GM12878 (cell line): ENCODE data around the gene CANX. TPM values are rescaled to one million over a fixed set of nuclear protein-coding genes. Genes with fewer than 3 reads are reported as not detected.
A peak's percentile ranks its signal among the peaks of the same experiment; 100 is the strongest.
"Not testable (repeated sequence)": the region's sequence is repeated elsewhere in the genome, so short reads cannot be mapped to it uniquely, and the experiment has no call there.

Experiments used
- ATAC-seq: fragments of 200-7000 bp; cut with Tn5 transposase; 3 replicates; pipeline ENCODE4 v1.9.1; 2020; ENCODE audit warnings: mild to moderate bottlenecking, moderate library complexity
- BruUV-seq: library from RNA; stranded (reverse); fragments of 400-500 nt; replicated peaks from 2 replicates; lab custom pipeline; 2021; lab: Mats Ljungman, UMichigan
- CTCF ChIA-PET: fragments of 300-600 bp; sonication (Branson Sonifier 250); formaldehyde crosslinking; extraction: SDS; loops from one replicate; lab custom pipeline; 2021; ENCODE audit warnings: inconsistent platforms; lab: Yijun Ruan, JAX
- POLR2A ChIA-PET: fragments of 350-600 bp; formaldehyde crosslinking; extraction: SDS; loops from one replicate; lab custom pipeline; 2021; ENCODE audit warnings: inconsistent platforms; lab: Charles Lee
- RAD21 ChIA-PET: fragments of 300-600 bp; sonication (Branson Sonifier 250); formaldehyde crosslinking; loops from one replicate; lab custom pipeline; 2023; ENCODE audit warnings: antibody characterized with exemption; ENCODE audit not compliant: unreplicated experiment; lab: Charles Lee
- SMC1A ChIA-PET: fragments of 300-600 bp; sonication (Branson Sonifier 250); formaldehyde crosslinking; loops from one replicate; lab custom pipeline; 2023; ENCODE audit not compliant: unreplicated experiment, uncharacterized antibody; lab: Charles Lee
- DNase-seq: peaks from one replicate; pipeline ENCODE4 v3.0.0-alpha.2; 2011; ENCODE audit warnings: low read depth, low spot score
- FAIRE-seq: peaks from 3 replicates; lab custom pipeline; 2011; peaks lifted over from hg19 to GRCh38; lab: Jason Lieb, UNC
- H2AFZ ChIP-seq: 2 replicates; pipeline ENCODE4 v1.6.0; 2011; ENCODE audit warnings: low read depth, low read length, control low read depth; ENCODE audit not compliant: control insufficient read depth
- H3K27ac ChIP-seq: 2 replicates; pipeline ENCODE4 v1.5.1; 2011; ENCODE audit warnings: control low read depth; ENCODE audit not compliant: control insufficient read depth, insufficient read depth
- H3K27me3 ChIP-seq, 2 experiments: replicated peaks in 1 of 2; 2 replicates each; pipeline versions ENCODE4 v1.6.0 to v1.6.1; 2011; ENCODE audit warnings: low read length in 1 of 2; ENCODE audit not compliant: control insufficient read depth in 2 of 2, insufficient read depth in 2 of 2
- H3K36me3 ChIP-seq, 2 experiments: 2 replicates each; pipeline ENCODE4 v1.5.1; 2011; ENCODE audit warnings: low read length in 1 of 2; ENCODE audit not compliant: control insufficient read depth in 2 of 2, insufficient read depth in 2 of 2
- H3K4me1 ChIP-seq: 2 replicates; pipeline ENCODE4 v1.6.1; 2011; ENCODE audit warnings: mild to moderate bottlenecking, low read length, moderate library complexity, mixed read lengths; ENCODE audit not compliant: control insufficient read depth, insufficient read depth
- H3K4me2 ChIP-seq: 2 replicates; pipeline ENCODE4 v1.6.0; 2011; ENCODE audit warnings: control low read depth; ENCODE audit not compliant: control insufficient read depth, insufficient read depth
- H3K4me3 ChIP-seq: fragments of 200-600 bp; sonication (generic); 2 replicates; pipeline ENCODE4 v1.5.1; 2016
- H3K79me2 ChIP-seq: 2 replicates; pipeline ENCODE4 v1.6.0; 2011; ENCODE audit warnings: low read length; ENCODE audit not compliant: control insufficient read depth, insufficient read depth
- H3K9ac ChIP-seq: 2 replicates; pipeline ENCODE4 v1.8.0; 2011; ENCODE audit warnings: low read length, control low read depth, mixed read lengths; ENCODE audit not compliant: control insufficient read depth, insufficient read depth
- H3K9me3 ChIP-seq: replicated peaks from 3 replicates; pipeline ENCODE4 v1.5.1; 2011; ENCODE audit warnings: mild to moderate bottlenecking, low read length; ENCODE audit not compliant: control insufficient read depth, insufficient read depth
- H4K20me1 ChIP-seq: 2 replicates; pipeline ENCODE4 v1.6.0; 2011; ENCODE audit not compliant: control insufficient read depth, insufficient read depth
- WGBS: methylation state at CpG from one replicate; pipeline ENCODE4 v1.1.6; 2016; ENCODE audit warnings: low lambda C conversion rate; ENCODE audit not compliant: insufficient replicate concordance, insufficient coverage; ENCODE audit errors: missing lambda C conversion rate; 5-methylcytosine and 5-hydroxymethylcytosine counted together
- in situ Hi-C: fragments of 300-500 bp; cut with MboI; formaldehyde crosslinking; loops from 9 replicates; pipeline ENCODE4 v1.14.3; 2018; ENCODE audit warnings: mixed read lengths
- intact Hi-C: fragments of 100-400 bp; cut with micrococcal nuclease; formaldehyde crosslinking; loops from one replicate; pipeline ENCODE4 v1.14.2; 2022; ENCODE audit not compliant: unreplicated experiment
- polyA plus RNA-seq, 11 experiments: library from polyadenylated mRNA; depleted of rRNA in 4 of 11; unstranded in 6 of 11; stranded (reverse) in 5 of 11; fragments of >200 nt; fragmentation: Nextera tagmentation in 4 of 11; fragmentation: Illumina TruSeq in 1 of 11; extraction: Ambion mirVana in 4 of 11; extraction: Trizol in 1 of 11; gene quantifications; 1 replicate in 1 of 11; 2 replicates in 10 of 11; pipeline versions ENCODE4 v1.2.1 to v1.2.3, GENCODE V29; 2011 to 2016; ENCODE audit warnings: inconsistent platforms in 2 of 11, missing spikeins in 2 of 11, low read depth in 1 of 11
- total RNA-seq, 4 experiments: library from RNA; depleted of rRNA in 3 of 4; stranded (reverse); fragments of >200 nt in 3 of 4; fragmentation: Illumina TruSeq in 1 of 4; extraction: Trizol in 1 of 4; gene quantifications; 2 replicates each; pipeline versions ENCODE4 v1.2.1 to v1.2.3, GENCODE V29; 2013 to 2021
- TF ChIP-seq, protein P1 (sequence below): IDR thresholded peaks from 2 replicates; pipeline ENCODE4 v1.6.1; 2011; ENCODE audit warnings: borderline replicate concordance, low read depth, mild to moderate bottlenecking, moderate library complexity, low read length; ENCODE audit not compliant: insufficient read depth, poor library complexity, severe bottlenecking

CANX gene
- total and polyA plus RNA-seq, 10 of the 15 experiments (the other 5 are each of a cell fraction or from before 2014, with no cell fraction given), result 78.2 to 602 (median 412) TPM

DNA sequence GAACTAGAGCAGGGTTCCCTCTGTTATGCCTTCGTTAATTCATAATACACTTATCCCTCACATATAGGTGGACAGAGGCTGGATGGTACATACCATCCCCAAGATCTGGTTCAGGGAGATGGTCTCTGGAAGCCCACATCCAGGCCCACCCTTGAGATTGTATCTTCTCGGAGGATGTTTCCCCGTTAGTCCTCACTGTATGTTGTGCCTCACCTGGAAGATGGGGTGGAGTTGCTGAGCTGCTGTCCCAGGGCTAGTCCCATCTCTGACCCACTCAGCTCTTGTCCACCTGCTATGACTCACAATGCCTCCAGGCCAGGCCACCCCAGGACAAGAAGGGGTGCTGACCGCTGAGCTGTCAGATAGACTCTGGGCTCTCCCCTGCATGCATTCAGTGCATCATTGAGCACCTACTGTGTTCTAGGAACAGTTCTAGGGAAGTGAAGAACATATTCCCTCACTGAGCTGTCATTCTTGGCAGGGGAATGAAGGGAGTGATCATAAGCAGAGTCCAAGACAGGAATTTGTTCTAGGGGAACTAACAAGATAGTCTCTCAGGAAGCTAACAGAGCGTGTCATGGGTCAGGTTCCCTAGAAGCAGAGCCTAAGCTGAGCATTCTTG is 17.9 kb upstream of the CANX start, which contains the start of gene CBY3:
Gene CBY3, minus strand, starts transcription at position 255 of the 622 bp plus-strand sequence. Its CDS starts 116 bp downstream, at position 139.
- no peak within 1 kb of the TSS for H2AFZ ChIP-seq
- H3K27me3 ChIP-seq, result no peaks in the 10 kb centered on the region
- ChIA-PET CTCF (interaction anchor here (0.8 to 4.8 kb wide), 4 partner anchors 8 to 19 kb away, joined by 3 to 24 read pairs (median 10); no protein-coding TSS in a partner anchor), POLR2A (interaction anchor here (1.1 to 2.3 kb wide), 4 partner anchors 13 to 58 kb away, joined by 3 to 9 read pairs (median 6); partner anchors contain the start of gene HNRNPH1), RAD21 (interaction anchor here (0.7 kb wide), 1 partner anchor 733 kb away, joined by 3 read pairs; no protein-coding TSS in a partner anchor), SMC1A (interaction anchor here (0.6 to 3.3 kb wide), 3 partner anchors 15 to 50 kb away, joined by 3 to 15 read pairs (median 12); partner anchors contain the start of gene MAML1)
- ATAC-seq, result no peak
- no peak within 1 kb of the TSS for H3K27ac ChIP-seq
- no peaks in the 10 kb centered on the region for H4K20me1 ChIP-seq
- TF ChIP-seq, protein P1, sequence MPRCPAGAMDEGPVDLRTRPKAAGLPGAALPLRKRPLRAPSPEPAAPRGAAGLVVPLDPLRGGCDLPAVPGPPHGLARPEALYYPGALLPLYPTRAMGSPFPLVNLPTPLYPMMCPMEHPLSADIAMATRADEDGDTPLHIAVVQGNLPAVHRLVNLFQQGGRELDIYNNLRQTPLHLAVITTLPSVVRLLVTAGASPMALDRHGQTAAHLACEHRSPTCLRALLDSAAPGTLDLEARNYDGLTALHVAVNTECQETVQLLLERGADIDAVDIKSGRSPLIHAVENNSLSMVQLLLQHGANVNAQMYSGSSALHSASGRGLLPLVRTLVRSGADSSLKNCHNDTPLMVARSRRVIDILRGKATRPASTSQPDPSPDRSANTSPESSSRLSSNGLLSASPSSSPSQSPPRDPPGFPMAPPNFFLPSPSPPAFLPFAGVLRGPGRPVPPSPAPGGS, result no peak
- in situ Hi-C loops, result no loop called here
- no TSS peak for BruUV-seq
- no peak for FAIRE-seq
- peaks cover 11% of the 10 kb centered on the region for H3K4me1 ChIP-seq
- H3K36me3 ChIP-seq, result no peaks in the 10 kb centered on the region
- WGBS, result 100% methylated on average over 5 of the region's 5 CpGs
- H3K79me2 ChIP-seq, result peaks cover 32% of the 10 kb centered on the region
- no peak for DNase-seq
- no peaks in the 10 kb centered on the region for H3K9me3 ChIP-seq
- H3K9ac ChIP-seq, result no peak within 1 kb of the TSS
- no peak within 1 kb of the TSS; the same call in 1 of the 2 replicates for H3K4me3 ChIP-seq
- peak within 1 kb of the TSS; percentile 47 for H3K4me2 ChIP-seq
- intact Hi-C loops, result no loop called here

DNA sequence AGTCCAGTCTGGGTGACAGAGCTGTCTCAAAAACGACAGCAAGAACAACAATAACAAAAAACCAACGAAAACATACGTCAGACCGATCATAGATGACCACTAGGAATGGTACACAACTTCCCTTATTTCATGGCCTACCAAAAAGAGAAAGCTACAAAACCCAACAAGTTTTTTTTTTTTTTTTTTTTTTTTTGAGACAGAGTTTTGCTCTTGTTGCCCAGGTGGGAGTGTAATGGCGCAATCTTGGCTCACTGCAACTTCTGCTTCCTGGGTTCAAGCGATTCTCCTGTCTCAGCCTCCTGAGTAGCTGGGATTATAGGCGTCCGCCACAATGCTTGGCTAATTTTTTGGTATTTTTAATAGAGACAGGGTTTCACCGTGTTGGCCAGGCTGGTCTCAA is 9.6 kb upstream of the CANX start:
- POLR2A ChIA-PET, result interaction anchor here (0.9 kb wide), 1 partner anchor 8 kb away, joined by 4 read pairs; no protein-coding TSS in a partner anchor
- H2AFZ ChIP-seq, H3K9ac ChIP-seq, RAD21 ChIA-PET, in situ Hi-C loops, H3K27me3 ChIP-seq, H3K9me3 ChIP-seq, H3K4me2 ChIP-seq, ATAC-seq, H3K4me3 ChIP-seq, DNase-seq, H3K79me2 ChIP-seq, H4K20me1 ChIP-seq, BruUV-seq, intact Hi-C loops, H3K36me3 ChIP-seq, H3K27ac ChIP-seq, H3K4me1 ChIP-seq, SMC1A ChIA-PET, FAIRE-seq: not testable (repeated sequence)
- 87% methylated on average over 8 of the region's 9 CpGs for WGBS
- CTCF ChIA-PET, result interaction anchor here (0.9 kb wide), 1 partner anchor 9 kb away, joined by 3 read pairs; no protein-coding TSS in a partner anchor
